ENCODE results near the gene TLK2. TPM values are rescaled to one million over a fixed set of nuclear protein-coding genes. Genes with fewer than 3 reads are reported as not detected.

The TLK2 gene
- total and polyA plus RNA-seq, 12 donors = 9.2 to 41.9 (median 31.5) TPM

DNA sequence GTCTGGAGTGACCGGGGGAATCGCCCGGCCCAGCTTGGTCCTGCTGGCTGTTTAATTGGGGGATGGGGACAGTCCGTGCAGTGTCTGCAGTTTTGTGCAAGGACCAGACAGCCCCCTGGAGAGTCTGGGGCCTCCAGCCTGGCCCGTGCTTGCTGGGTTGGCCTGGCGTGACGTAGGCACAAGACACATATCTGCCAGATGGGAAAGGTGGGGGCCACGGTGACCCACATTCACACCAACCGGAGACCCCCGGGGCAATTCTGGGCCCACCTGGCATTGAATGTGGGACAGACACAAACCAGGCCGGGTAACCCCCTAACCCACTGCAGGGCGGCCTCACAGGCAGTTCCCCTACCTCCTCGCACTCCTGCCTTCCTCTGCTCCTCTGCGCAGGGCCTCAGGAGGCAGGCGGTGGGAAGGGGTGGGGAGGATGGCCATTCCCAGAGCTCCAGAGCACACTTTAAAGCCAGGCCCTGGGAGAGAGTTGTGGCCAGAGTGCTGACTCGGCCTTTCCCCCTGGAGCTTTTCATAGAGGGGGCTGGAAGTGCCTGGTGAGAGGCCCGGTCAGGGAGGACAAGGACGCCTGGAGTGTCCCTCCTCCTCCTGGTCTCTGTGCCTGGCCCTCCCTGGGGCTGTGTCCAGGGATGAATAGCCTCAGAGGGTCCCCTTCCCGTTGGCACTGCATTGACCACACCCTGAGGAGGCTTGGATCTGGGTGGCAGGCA lies 150.4 kb downstream of the TLK2 start:
- TF ChIP-seq, protein P1, sequence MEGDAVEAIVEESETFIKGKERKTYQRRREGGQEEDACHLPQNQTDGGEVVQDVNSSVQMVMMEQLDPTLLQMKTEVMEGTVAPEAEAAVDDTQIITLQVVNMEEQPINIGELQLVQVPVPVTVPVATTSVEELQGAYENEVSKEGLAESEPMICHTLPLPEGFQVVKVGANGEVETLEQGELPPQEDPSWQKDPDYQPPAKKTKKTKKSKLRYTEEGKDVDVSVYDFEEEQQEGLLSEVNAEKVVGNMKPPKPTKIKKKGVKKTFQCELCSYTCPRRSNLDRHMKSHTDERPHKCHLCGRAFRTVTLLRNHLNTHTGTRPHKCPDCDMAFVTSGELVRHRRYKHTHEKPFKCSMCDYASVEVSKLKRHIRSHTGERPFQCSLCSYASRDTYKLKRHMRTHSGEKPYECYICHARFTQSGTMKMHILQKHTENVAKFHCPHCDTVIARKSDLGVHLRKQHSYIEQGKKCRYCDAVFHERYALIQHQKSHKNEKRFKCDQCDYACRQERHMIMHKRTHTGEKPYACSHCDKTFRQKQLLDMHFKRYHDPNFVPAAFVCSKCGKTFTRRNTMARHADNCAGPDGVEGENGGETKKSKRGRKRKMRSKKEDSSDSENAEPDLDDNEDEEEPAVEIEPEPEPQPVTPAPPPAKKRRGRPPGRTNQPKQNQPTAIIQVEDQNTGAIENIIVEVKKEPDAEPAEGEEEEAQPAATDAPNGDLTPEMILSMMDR (IDR thresholded peaks at IDR 0.05) = no peak
- Histone ChIP-seq H3K4me3 (peak overlapping the region in 9 of 10 donors; percentile 51 to 79 (median 66)), H3K27me3 (peaks cover 4 to 51% (median 29%) of the 10 kb centered on the region in 7 donors), H3K27ac (peak overlapping the region; percentile 11 to 94 (median 87)), H3K4me1 (peaks cover 0 to 46% (median 23%) of the 10 kb centered on the region in 9 donors), H3K9me3 (no peaks in the 10 kb centered on the region), H3K36me3 (no peaks in the 10 kb centered on the region)
- ATAC-seq (peak in 1 of 8 donors; percentile 1), DNase-seq (peak in 1 of 2 donors; percentile 37)
- WGBS, 2 donors = 47% methylated on average over 19 of the region's 19 CpGs
- intact Hi-C loops (cut with DNase I) = loop anchor here in 1 of 10 donors (5.0 kb wide), 1 partner anchor 48 kb away; no protein-coding TSS in a partner anchor

- peak overlapping the region in 9 of 10 donors; percentile 51 to 79 (median 66) for H3K4me3 ChIP-seq
- no peaks in the 10 kb centered on the region for H3K36me3 ChIP-seq
- DNase-seq = no peak
- TF ChIP-seq, protein P1 (IDR thresholded peaks at IDR 0.05) = no peak
- peaks cover 4 to 51% (median 29%) of the 10 kb centered on the region in 7 donors for H3K27me3 ChIP-seq
- no peaks in the 10 kb centered on the region for H3K9me3 ChIP-seq
- H3K4me1 ChIP-seq = peaks cover 0 to 46% (median 23%) of the 10 kb centered on the region in 9 donors
- ATAC-seq = no peak
- WGBS, 2 donors = 73 to 81% methylated on average over 19 of the region's 19 CpGs
- peak overlapping the region in 8 of 10 donors; percentile 82 to 94 (median 88) for H3K27ac ChIP-seq
- intact Hi-C loops (cut with DNase I) = loop anchor here in 1 of 10 donors (5.0 kb wide), 1 partner anchor 48 kb away; no protein-coding TSS in a partner anchor
These were observed 151.1 kb downstream of the TLK2 start for GRCh38 chr17:62629556-62630364.

GRCh38 chr17:62630365-62631085 lies 151.9 kb downstream of the TLK2 start:
- Histone ChIP-seq H3K9me3 (no peaks in the 10 kb centered on the region), H3K27ac (peak overlapping the region in 3 of 10 donors; percentile 15 to 94 (median 26)), H3K4me1 (peaks cover 0 to 43% (median 23%) of the 10 kb centered on the region in 9 donors), H3K4me3 (peak overlapping the region in 4 of 10 donors; percentile 60 to 71 (median 68)), H3K36me3 (no peaks in the 10 kb centered on the region), H3K27me3 (peaks cover 4 to 51% (median 29%) of the 10 kb centered on the region in 7 donors)
- 77 to 87% methylated on average over 12 of the region's 12 CpGs for WGBS, 2 donors
- TF ChIP-seq, protein P1 (IDR thresholded peaks at IDR 0.05) = no peak
- intact Hi-C loops (cut with DNase I) = no loop called here
- no peak for DNase-seq
- no peak for ATAC-seq
